ENCODE data around the gene AK9. TPM values are rescaled to one million over a fixed set of nuclear protein-coding genes. Genes with fewer than 3 reads are reported as not detected.

Gene AK9
- total RNA-seq, 4 donors from 2014 or later: 9.1 to 15.7 (median 13.2) TPM

GRCh38 chr6:109514946-109515345, 176.1 kb downstream of the AK9 start:
- Histone ChIP-seq H3K9me3 (peaks cover 0 to 5% (median 0%) of the 10 kb centered on the region in 3 donors), H3K27ac (no peak overlapping the region), H3K36me3 (no peaks in the 10 kb centered on the region), H3K4me3 (no peak overlapping the region), H3K4me1 (no peaks in the 10 kb centered on the region), H3K27me3 (no peaks in the 10 kb centered on the region)
- 73 to 92% methylated on average over 2 to 3 of the region's 3 CpGs for WGBS, 2 donors (ENCODE audit: low coverage in 1 of 2)
- no peak for ATAC-seq
- TF ChIP-seq EP300 (IDR thresholded peaks at IDR 0.05): no peak
- TF ChIP-seq CTCF (IDR thresholded peaks at IDR 0.05): no peak
- no peak for TF ChIP-seq POLR2A (IDR thresholded peaks at IDR 0.05)
- TF ChIP-seq POLR2AphosphoS5 (IDR thresholded peaks at IDR 0.05): no peak

GRCh38 chr6:109513571-109514071, 177.4 kb downstream of the AK9 start:
- no peak for ATAC-seq
- H3K36me3 ChIP-seq: no peaks in the 10 kb centered on the region
- 56 to 75% methylated on average over 2 of the region's 2 CpGs for WGBS, 2 donors (ENCODE audit: low coverage in 1 of 2)
- H3K9me3 ChIP-seq: no peaks in the 10 kb centered on the region
- TF ChIP-seq EP300 (IDR thresholded peaks at IDR 0.05) (no peak), POLR2AphosphoS5 (IDR thresholded peaks at IDR 0.05) (no peak), CTCF (IDR thresholded peaks at IDR 0.05) (no peak), POLR2A (IDR thresholded peaks at IDR 0.05) (no peak)
- no peak overlapping the region for H3K4me3 ChIP-seq
- H3K27ac ChIP-seq: no peak overlapping the region
- H3K27me3 ChIP-seq: no peaks in the 10 kb centered on the region
- H3K4me1 ChIP-seq: no peaks in the 10 kb centered on the region

GRCh38 chr6:109512271-109512817, 178.7 kb downstream of the AK9 start:
- no peak for ATAC-seq
- Histone ChIP-seq H3K4me1 (no peaks in the 10 kb centered on the region), H3K27ac (no peak overlapping the region), H3K9me3 (no peaks in the 10 kb centered on the region), H3K27me3 (no peaks in the 10 kb centered on the region), H3K4me3 (no peak overlapping the region), H3K36me3 (no peaks in the 10 kb centered on the region)
- no peak for TF ChIP-seq POLR2AphosphoS5 (IDR thresholded peaks at IDR 0.05)
- TF ChIP-seq CTCF (IDR thresholded peaks at IDR 0.05): no peak
- WGBS, 2 donors (ENCODE audit: low coverage in 1 of 2): 61 to 69% methylated on average over 2 of the region's 2 CpGs

GRCh38 chr6:109511832-109512231, 179.2 kb downstream of the AK9 start:
- Histone ChIP-seq H3K4me3 (no peak overlapping the region), H3K27me3 (no peaks in the 10 kb centered on the region), H3K9me3 (no peaks in the 10 kb centered on the region), H3K36me3 (no peaks in the 10 kb centered on the region), H3K27ac (no peak overlapping the region), H3K4me1 (no peaks in the 10 kb centered on the region)
- TF ChIP-seq CTCF (IDR thresholded peaks at IDR 0.05) (no peak), POLR2AphosphoS5 (IDR thresholded peaks at IDR 0.05) (no peak), POLR2A (IDR thresholded peaks at IDR 0.05) (no peak), EP300 (IDR thresholded peaks at IDR 0.05) (no peak)
- no peak for ATAC-seq
- 67% methylated on average over 1 of the region's 2 CpGs; no CpG with 5 or more reads in 1 of the 2 donors for WGBS, 2 donors (ENCODE audit: low coverage in 1 of 2)

- H3K4me3 ChIP-seq: no peak overlapping the region
- H3K27me3 ChIP-seq: no peaks in the 10 kb centered on the region
- H3K36me3 ChIP-seq: no peaks in the 10 kb centered on the region
- H3K4me1 ChIP-seq: no peaks in the 10 kb centered on the region
- no peaks in the 10 kb centered on the region for H3K9me3 ChIP-seq
- WGBS, 2 donors (ENCODE audit: low coverage in 1 of 2): 90 to 100% methylated on average over 1 of the region's 1 CpG
- H3K27ac ChIP-seq: no peak overlapping the region
- TF ChIP-seq CTCF (IDR thresholded peaks at IDR 0.05) (no peak), EP300 (IDR thresholded peaks at IDR 0.05) (no peak), POLR2A (IDR thresholded peaks at IDR 0.05) (no peak)
- no peak for ATAC-seq
Observed at GRCh38 chr6:109510358-109510757, 180.6 kb downstream of the AK9 start.
